HUES64 (cell line): ENCODE data around the gene ARHGAP29.

Experiments used
- H3K27ac ChIP-seq: 2 replicates; pipeline ENCODE4 v1.7.0; 2013; ENCODE audit warnings: low read depth, low read length, inconsistent platforms
- H3K27me3 ChIP-seq: 2 replicates; pipeline ENCODE4 v1.6.1; 2013; ENCODE audit warnings: mild to moderate bottlenecking, low read length; ENCODE audit not compliant: insufficient read depth
- H3K36me3 ChIP-seq: 2 replicates; pipeline ENCODE4 v1.6.1; 2013; ENCODE audit warnings: mild to moderate bottlenecking, low read length; ENCODE audit not compliant: insufficient read depth
- H3K4me1 ChIP-seq: 2 replicates; pipeline ENCODE4 v1.6.1; 2013; ENCODE audit warnings: mild to moderate bottlenecking, low read length, moderate library complexity; ENCODE audit not compliant: insufficient read depth
- H3K4me3 ChIP-seq: 2 replicates; pipeline ENCODE4 v1.5.1; 2013; ENCODE audit warnings: mild to moderate bottlenecking, low read length, moderate library complexity
- H3K9ac ChIP-seq: 2 replicates; pipeline ENCODE4 v1.6.1; 2013; ENCODE audit warnings: mild to moderate bottlenecking, low read depth, low read length
- H3K9me3 ChIP-seq: 2 replicates; pipeline ENCODE4 v1.6.1; 2013; ENCODE audit warnings: low read depth, low read length; ENCODE audit not compliant: insufficient read depth
- WGBS: fragments of 150-250, 120-280 bp; methylation state at CpG from one replicate; pipeline ENCODE4 v1.1.7; 2013; ENCODE audit warnings: missing lambda C conversion rate; 5-methylcytosine and 5-hydroxymethylcytosine counted together

Gene ARHGAP29

DNA sequence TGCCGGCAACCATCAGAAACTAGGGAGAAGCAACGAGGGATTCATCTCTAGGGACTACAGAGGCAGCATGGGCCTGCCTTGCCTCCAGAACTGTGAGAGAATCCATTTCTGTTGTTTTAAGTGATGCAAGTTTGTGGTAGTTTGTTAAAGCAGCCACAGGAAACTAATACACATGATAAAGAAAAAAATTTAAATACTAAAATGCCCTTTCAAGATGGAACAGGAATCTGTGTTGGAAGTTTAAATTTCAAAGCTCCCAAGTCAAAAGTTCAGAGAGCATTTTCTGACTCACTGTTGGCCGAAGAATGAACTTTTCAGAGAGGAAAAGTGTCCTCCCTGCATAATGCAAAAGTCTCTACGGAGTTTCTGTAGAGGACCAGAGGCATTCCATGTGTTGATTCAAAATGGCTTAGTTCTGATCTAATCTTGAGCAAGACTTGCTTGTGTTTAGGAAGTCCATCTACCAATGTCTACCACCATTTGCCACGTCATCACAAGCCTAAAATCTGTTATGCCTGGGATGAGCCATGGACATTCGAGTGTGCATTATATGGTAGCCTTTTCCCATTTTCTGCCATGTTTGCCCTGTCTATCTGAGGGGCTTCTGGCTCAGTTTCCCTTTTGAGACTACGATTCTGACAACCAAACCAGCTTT is 22.4 kb upstream of the ARHGAP29 start:
- Histone ChIP-seq H3K4me1 (peaks cover 11% of the 10 kb centered on the region), H3K9me3 (no peaks in the 10 kb centered on the region), H3K27ac (no peak overlapping the region), H3K4me3 (no peak overlapping the region), H3K9ac (no peak overlapping the region), H3K36me3 (no peaks in the 10 kb centered on the region), H3K27me3 (peaks cover 98% of the 10 kb centered on the region)
- WGBS: 54% methylated on average over 7 of the region's 7 CpGs

- peaks cover 11% of the 10 kb centered on the region for H3K4me1 ChIP-seq
- H3K27me3 ChIP-seq: peaks cover 98% of the 10 kb centered on the region
- no peak overlapping the region for H3K27ac ChIP-seq
- H3K9me3 ChIP-seq: no peaks in the 10 kb centered on the region
- H3K4me3 ChIP-seq: no peak overlapping the region
- no peak overlapping the region for H3K9ac ChIP-seq
- no peaks in the 10 kb centered on the region for H3K36me3 ChIP-seq
These were observed 21.5 kb upstream of the ARHGAP29 start for GRCh38 chr1:94258873-94259331.

GRCh38 chr1:94257444-94257843 is 20.1 kb upstream of the ARHGAP29 start:
- Histone ChIP-seq H3K9ac (no peak overlapping the region), H3K27ac (no peak overlapping the region), H3K9me3 (no peaks in the 10 kb centered on the region), H3K36me3 (no peaks in the 10 kb centered on the region), H3K27me3 (peaks cover 90% of the 10 kb centered on the region), H3K4me1 (peaks cover 11% of the 10 kb centered on the region), H3K4me3 (no peak overlapping the region)

GRCh38 chr1:94255476-94255875 is 18.1 kb upstream of the ARHGAP29 start:
- Histone ChIP-seq H3K27me3 (peaks cover 89% of the 10 kb centered on the region), H3K9me3 (no peaks in the 10 kb centered on the region), H3K9ac (no peak overlapping the region), H3K4me1 (peaks cover 11% of the 10 kb centered on the region), H3K36me3 (no peaks in the 10 kb centered on the region), H3K27ac (no peak overlapping the region), H3K4me3 (no peak overlapping the region)
- 69% methylated on average over 2 of the region's 2 CpGs for WGBS

DNA sequence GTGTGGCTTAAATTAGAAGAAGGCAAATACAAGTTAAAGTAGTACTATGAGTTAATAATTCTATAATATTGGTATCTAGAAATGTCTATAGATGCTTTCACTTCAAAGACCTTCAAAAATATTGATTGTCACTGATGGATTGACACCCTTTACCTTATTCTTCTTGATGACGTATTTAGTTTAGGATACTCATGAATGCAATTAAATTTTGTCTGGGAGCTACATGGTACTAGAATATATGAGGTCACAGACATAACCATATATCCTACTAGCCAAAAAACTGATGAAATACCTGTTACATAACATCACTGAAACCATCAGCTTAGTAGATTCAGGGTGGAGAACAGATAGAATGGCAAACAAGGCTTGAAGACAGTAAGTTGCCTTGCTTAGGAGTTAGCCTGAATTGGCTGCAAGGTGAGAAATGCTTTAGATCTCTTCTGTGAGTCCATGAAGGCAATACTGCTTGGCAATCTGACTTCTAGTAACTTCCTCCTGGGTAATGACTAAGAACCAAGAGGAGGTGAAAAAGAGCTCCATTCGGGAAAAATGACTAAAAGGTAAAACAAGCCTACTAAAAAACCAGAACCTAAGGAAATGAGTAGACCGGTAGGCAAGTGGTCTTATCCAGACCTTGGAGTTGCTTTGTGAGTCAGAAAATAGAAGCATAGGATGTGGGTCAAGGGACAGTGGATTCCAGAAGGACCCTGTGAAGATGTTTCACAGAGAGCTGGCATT is 16.9 kb upstream of the ARHGAP29 start:
- Histone ChIP-seq H3K9me3 (no peaks in the 10 kb centered on the region), H3K27ac (no peak overlapping the region), H3K4me3 (no peak overlapping the region), H3K4me1 (peaks cover 2% of the 10 kb centered on the region), H3K36me3 (no peaks in the 10 kb centered on the region), H3K27me3 (peaks cover 90% of the 10 kb centered on the region), H3K9ac (no peak overlapping the region)
- WGBS: 88% methylated on average over 3 of the region's 3 CpGs

DNA sequence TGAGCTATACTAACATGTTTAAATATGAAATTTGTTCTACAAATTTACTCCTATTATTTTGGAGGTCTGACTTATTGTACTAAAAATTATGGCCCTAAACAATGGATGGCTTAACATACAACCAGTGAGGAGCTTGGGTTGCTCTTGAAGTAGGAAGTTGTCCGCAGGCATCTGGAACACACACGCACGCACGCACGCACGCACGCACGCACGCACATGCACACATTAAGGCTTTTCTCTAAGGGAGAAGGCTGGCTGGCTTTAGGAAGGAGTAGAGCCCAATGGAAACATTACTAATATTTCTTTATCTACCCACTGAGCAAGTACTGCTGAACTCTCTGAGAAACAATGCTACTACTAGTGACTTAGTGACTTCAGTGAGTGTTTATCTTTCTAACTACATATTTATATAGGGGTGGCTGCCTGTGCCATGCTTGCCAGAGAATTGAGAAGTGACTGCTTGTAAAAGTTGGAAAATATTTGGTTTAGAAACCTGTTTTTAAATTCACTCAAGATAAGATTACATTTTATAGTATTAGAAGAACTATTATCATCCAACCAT is 16.2 kb upstream of the ARHGAP29 start:
- H3K27ac ChIP-seq: no peak overlapping the region
- H3K27me3 ChIP-seq: peaks cover 90% of the 10 kb centered on the region
- 97% methylated on average over 9 of the region's 9 CpGs for WGBS
- H3K9me3 ChIP-seq: no peaks in the 10 kb centered on the region
- H3K36me3 ChIP-seq: no peaks in the 10 kb centered on the region
- no peaks in the 10 kb centered on the region for H3K4me1 ChIP-seq
- H3K4me3 ChIP-seq: no peak overlapping the region
- H3K9ac ChIP-seq: no peak overlapping the region

DNA sequence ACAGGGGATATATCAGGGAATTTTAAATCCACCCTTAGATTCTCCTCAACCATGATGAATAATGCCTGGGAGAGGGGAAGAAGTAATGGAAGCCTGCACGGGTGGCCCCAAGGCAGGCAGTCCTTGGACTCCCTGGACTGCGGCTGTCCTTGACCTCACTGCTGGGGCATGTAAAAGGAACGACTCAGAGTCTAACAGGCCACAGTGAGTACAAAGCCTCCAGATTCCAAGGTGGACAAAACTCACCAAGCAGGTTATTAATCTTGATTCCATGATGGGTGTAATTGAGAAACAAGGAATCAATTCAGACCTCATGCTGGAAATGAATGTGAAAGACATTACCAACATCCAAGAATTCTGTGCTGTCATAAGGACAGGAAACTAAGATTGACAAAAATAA is 13.0 kb upstream of the ARHGAP29 start:
- H3K27me3 ChIP-seq: peaks cover 91% of the 10 kb centered on the region
- WGBS: 84% methylated on average over 3 of the region's 3 CpGs
- no peaks in the 10 kb centered on the region for H3K36me3 ChIP-seq
- H3K9me3 ChIP-seq: no peaks in the 10 kb centered on the region
- no peak overlapping the region for H3K4me3 ChIP-seq
- H3K9ac ChIP-seq: no peak overlapping the region
- H3K4me1 ChIP-seq: no peaks in the 10 kb centered on the region; the same call in 1 of the 2 replicates
- H3K27ac ChIP-seq: no peak overlapping the region

GRCh38 chr1:94248956-94249688 is 11.7 kb upstream of the ARHGAP29 start:
- Histone ChIP-seq H3K27me3 (peaks cover 91% of the 10 kb centered on the region), H3K4me1 (no peaks in the 10 kb centered on the region; the same call in 1 of the 2 replicates), H3K4me3 (no peak overlapping the region), H3K9me3 (peaks cover 2% of the 10 kb centered on the region; the same call in 1 of the 2 replicates), H3K36me3 (no peaks in the 10 kb centered on the region), H3K9ac (no peak overlapping the region), H3K27ac (no peak overlapping the region)
- 94% methylated on average over 10 of the region's 11 CpGs for WGBS

DNA sequence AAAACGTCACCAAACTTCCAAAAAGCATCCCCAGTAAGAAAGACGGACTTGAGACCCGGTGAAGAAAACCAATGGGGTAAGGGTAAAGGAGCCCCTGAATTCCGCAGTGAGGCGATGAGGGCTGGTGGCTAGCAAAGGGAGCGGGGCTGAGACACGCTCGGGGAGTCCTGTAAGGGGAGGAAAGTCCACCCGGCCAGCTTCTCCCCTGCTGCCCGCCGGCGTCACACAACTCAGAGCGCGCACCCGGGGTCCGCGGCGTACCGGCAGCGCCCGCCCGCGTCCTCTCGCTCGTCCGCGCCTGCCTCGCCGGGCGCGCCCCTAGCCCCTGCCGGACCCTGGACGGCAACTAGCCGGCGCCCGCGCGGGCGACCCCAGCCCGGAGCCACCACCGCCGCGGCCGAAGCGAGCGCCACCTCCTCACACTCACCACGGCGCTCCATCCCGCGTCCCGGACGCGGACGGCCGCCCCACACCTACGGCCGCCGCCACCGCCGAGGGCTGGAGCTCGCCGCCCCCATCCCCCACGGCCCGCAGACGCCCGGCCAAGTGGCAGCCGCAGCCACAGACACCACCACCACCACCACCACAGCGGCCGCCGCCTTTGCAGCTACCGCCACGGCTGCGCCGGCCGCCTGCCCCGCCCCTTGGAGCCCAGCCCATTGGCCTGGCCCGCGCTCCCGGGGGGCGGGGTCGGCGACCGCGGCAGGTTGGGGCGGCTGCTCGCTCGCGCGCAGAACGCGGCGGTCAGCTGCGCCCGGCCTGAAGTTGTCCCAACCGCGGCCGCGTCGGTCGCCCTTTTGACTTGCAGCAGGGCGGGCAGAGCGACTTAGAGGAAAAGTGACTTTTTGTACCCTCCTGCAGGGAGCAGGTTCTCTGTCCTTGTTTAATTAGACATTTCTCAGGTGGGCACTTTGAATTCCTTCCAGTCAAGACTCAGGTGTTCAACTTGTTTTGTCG is 10.0 kb upstream of the ARHGAP29 start:
- H3K27ac ChIP-seq: no peak overlapping the region
- peak overlapping the region; percentile 52 for H3K4me3 ChIP-seq

GRCh38 chr1:94246692-94247137 is 9.3 kb upstream of the ARHGAP29 start:
- Histone ChIP-seq H3K4me3 (peak overlapping the region; percentile 52), H3K4me1 (no peaks in the 10 kb centered on the region; the same call in 1 of the 2 replicates), H3K36me3 (no peaks in the 10 kb centered on the region), H3K27me3 (peaks cover 81% of the 10 kb centered on the region), H3K9ac (no peak overlapping the region), H3K27ac (no peak overlapping the region), H3K9me3 (peaks cover 15% of the 10 kb centered on the region; the same call in 1 of the 2 replicates)
- 2% methylated on average over 8 of the region's 11 CpGs for WGBS

More for the DNA sequence above, 10.0 kb upstream of the ARHGAP29 start:
- Histone ChIP-seq H3K36me3 (no peaks in the 10 kb centered on the region), H3K27me3 (peaks cover 88% of the 10 kb centered on the region), H3K4me1 (no peaks in the 10 kb centered on the region; the same call in 1 of the 2 replicates), H3K9ac (peak overlapping the region; percentile 58; the same call in 1 of the 2 replicates), H3K9me3 (peaks cover 15% of the 10 kb centered on the region; the same call in 1 of the 2 replicates)
- under 1% methylated on average over 102 of the region's 103 CpGs for WGBS
